HEK293 (cell line): ENCODE data around the gene SS18L1.

Source experiments
- CTCF ChIA-PET: fragments of 350-600 bp; formaldehyde crosslinking; extraction: SDS; loops from one replicate; lab custom pipeline; 2021; ENCODE audit warnings: antibody characterized with exemption; lab: Yijun Ruan, JAX
- POLR2A ChIA-PET: fragments of 300-600 bp; formaldehyde crosslinking; extraction: SDS; loops from one replicate; lab custom pipeline; 2020; ENCODE audit warnings: antibody characterized with exemption, inconsistent platforms; lab: Yijun Ruan, JAX
- H3K27ac ChIP-seq: fragments of 200-500 bp; sonication (Bioruptor generic); 2 replicates; pipeline ENCODE4 v1.5.1; 2014; ENCODE audit warnings: low read depth, low read length, control low read depth, inconsistent platforms; ENCODE audit errors: extremely low read depth
- H3K36me3 ChIP-seq, 2 experiments: fragments of 200-500 bp in 1 of 2; sonication (Bioruptor generic) in 1 of 2; 1 replicate in 1 of 2; 2 replicates in 1 of 2; pipeline ENCODE4 v1.5.1; 2014 to 2017; ENCODE audit warnings: inconsistent platforms in 2 of 2, low read length in 2 of 2; ENCODE audit not compliant: control insufficient read depth in 2 of 2, insufficient read depth in 1 of 2
- H3K4me1 ChIP-seq: fragments of 200-500 bp; sonication (Bioruptor generic); 2 replicates; pipeline ENCODE4 v1.5.1; 2014; ENCODE audit warnings: mild to moderate bottlenecking, low read length, inconsistent platforms; ENCODE audit not compliant: control insufficient read depth, insufficient read depth
- H3K4me3 ChIP-seq: 2 replicates; pipeline ENCODE4 v1.5.1; 2011; ENCODE audit warnings: low read depth, mild to moderate bottlenecking, control low read depth, low read length, moderate library complexity
- H3K9me3 ChIP-seq: fragments of 200-500 bp; sonication (Bioruptor generic); 2 replicates; pipeline ENCODE4 v1.5.1; 2014; ENCODE audit warnings: low read depth, low read length, inconsistent platforms; ENCODE audit not compliant: control insufficient read depth, insufficient read depth
- BCL6B ChIP-seq: fragments of 450-650 bp; formaldehyde crosslinking; IDR thresholded peaks from 2 replicates; pipeline ENCODE4 v1.5.1; 2017; ENCODE audit warnings: missing biosample characterization, missing genetic modification characterization
- GLI2 ChIP-seq: fragments of 450-650 bp; formaldehyde crosslinking; IDR thresholded peaks from 2 replicates; pipeline ENCODE4; 2017; ENCODE audit warnings: missing biosample characterization, missing genetic modification characterization, low read depth, borderline replicate concordance
- INSM2 ChIP-seq: fragments of 450-650 bp; formaldehyde crosslinking; IDR thresholded peaks from 2 replicates; pipeline ENCODE4 v1.5.1; 2016; ENCODE audit warnings: missing biosample characterization, missing genetic modification characterization
- KLF17 ChIP-seq: fragments of 450-650 bp; formaldehyde crosslinking; IDR thresholded peaks from 2 replicates; pipeline ENCODE4 v1.5.1; 2016; ENCODE audit warnings: missing biosample characterization, missing genetic modification characterization
- PRDM1 ChIP-seq: fragments of 450-650 bp; formaldehyde crosslinking; IDR thresholded peaks from 2 replicates; pipeline ENCODE4; 2016; ENCODE audit warnings: missing biosample characterization, missing genetic modification characterization
- YY1 ChIP-seq: fragments of 450-650 bp; formaldehyde crosslinking; IDR thresholded peaks from 2 replicates; pipeline ENCODE4 v1.5.1; 2018; ENCODE audit warnings: missing biosample characterization, missing genetic modification characterization
- ZBTB49 ChIP-seq: fragments of 450-650 bp; formaldehyde crosslinking; IDR thresholded peaks from 2 replicates; pipeline ENCODE4 v1.5.1; 2016; ENCODE audit warnings: missing biosample characterization, missing genetic modification characterization, low read depth
- ZIC2 ChIP-seq: fragments of 450-650 bp; formaldehyde crosslinking; IDR thresholded peaks from 2 replicates; pipeline ENCODE4 v1.5.1; 2016; ENCODE audit warnings: missing biosample characterization, missing genetic modification characterization
- ZNF148 ChIP-seq: fragments of 450-650 bp; formaldehyde crosslinking; IDR thresholded peaks from 2 replicates; pipeline ENCODE4 v1.5.0; 2017; ENCODE audit warnings: missing biosample characterization, missing genetic modification characterization, borderline replicate concordance
- ZNF16 ChIP-seq: fragments of 450-650 bp; formaldehyde crosslinking; IDR thresholded peaks from 2 replicates; pipeline ENCODE4 v1.5.1; 2016; ENCODE audit warnings: low read depth, missing biosample characterization, missing genetic modification characterization
- ZNF202 ChIP-seq: fragments of 450-650 bp; formaldehyde crosslinking; IDR thresholded peaks from 2 replicates; pipeline ENCODE4 v1.5.1; 2016; ENCODE audit warnings: missing biosample characterization, missing genetic modification characterization, borderline replicate concordance
- ZNF302 ChIP-seq: fragments of 450-650 bp; formaldehyde crosslinking; IDR thresholded peaks from 2 replicates; pipeline ENCODE4 v1.5.1; 2016; ENCODE audit warnings: missing biosample characterization, missing genetic modification characterization, low read depth
- ZNF311 ChIP-seq: fragments of 450-650 bp; formaldehyde crosslinking; IDR thresholded peaks from 2 replicates; pipeline ENCODE4 v1.5.1; 2017; ENCODE audit warnings: missing biosample characterization, missing genetic modification characterization, borderline replicate concordance
- ZNF335 ChIP-seq: fragments of 450-650 bp; formaldehyde crosslinking; conservative IDR thresholded peaks from 2 replicates; pipeline ENCODE4 v1.5.1; 2016; ENCODE audit warnings: missing biosample characterization, missing genetic modification characterization
- ZNF560 ChIP-seq: fragments of 450-650 bp; formaldehyde crosslinking; IDR thresholded peaks from 2 replicates; pipeline ENCODE4 v1.5.1; 2017; ENCODE audit warnings: missing biosample characterization, missing genetic modification characterization, borderline replicate concordance
- ZNF600 ChIP-seq: fragments of 450-650 bp; formaldehyde crosslinking; IDR thresholded peaks from 2 replicates; pipeline ENCODE4 v1.5.1; 2016; ENCODE audit warnings: missing biosample characterization, missing genetic modification characterization
- ZNF664 ChIP-seq: fragments of 450-650 bp; formaldehyde crosslinking; IDR thresholded peaks from 2 replicates; pipeline ENCODE4 v1.5.1; 2016; ENCODE audit warnings: missing biosample characterization, missing genetic modification characterization
- ZSCAN5A ChIP-seq: fragments of 450-650 bp; formaldehyde crosslinking; IDR thresholded peaks from 2 replicates; pipeline ENCODE4 v1.5.1; 2016; ENCODE audit warnings: missing biosample characterization, missing genetic modification characterization

SS18L1 gene

GRCh38 chr20:62192635-62193034, 49.1 kb downstream of the SS18L1 start:
- no peak overlapping the region for H3K4me3 ChIP-seq
- TF ChIP-seq ZNF302 (tag by site-specific recombination) (no peak), ZNF148 (tag by site-specific recombination) (no peak), BCL6B (tag by site-specific recombination) (no peak), ZIC2 (tag by site-specific recombination) (no peak), ZNF311 (tag by site-specific recombination) (no peak), ZSCAN5A (tag by site-specific recombination) (no peak), ZNF335 (tag by site-specific recombination) (no peak), GLI2 (tag by site-specific recombination) (no peak)

GRCh38 chr20:62193079-62194025, 49.8 kb downstream of the SS18L1 start:
- Histone ChIP-seq H3K36me3 (peaks cover 24 to 72% of the 10 kb centered on the region in 2 experiments), H3K4me1 (no peaks in the 10 kb centered on the region), H3K27ac (no peak overlapping the region), H3K9me3 (no peaks in the 10 kb centered on the region), H3K4me3 (no peak overlapping the region)
- ChIA-PET POLR2A (no interaction called here), CTCF (interaction anchor here (0.6 kb wide), 1 partner anchor 221 kb away, joined by 3 read pairs; no protein-coding TSS in a partner anchor)
- no peak for TF ChIP-seq YY1
- TF ChIP-seq ZNF664: peak; percentile 86

More at GRCh38 chr20:62192635-62193034, 49.1 kb downstream of the SS18L1 start:
- H3K4me1 ChIP-seq: no peaks in the 10 kb centered on the region
- CTCF ChIA-PET: interaction anchor here (0.7 kb wide), 1 partner anchor 573 kb away, joined by 3 read pairs; no protein-coding TSS in a partner anchor
- no peak overlapping the region for H3K27ac ChIP-seq
- H3K9me3 ChIP-seq: no peaks in the 10 kb centered on the region
- peaks cover 24 to 65% of the 10 kb centered on the region in 2 experiments for H3K36me3 ChIP-seq
- POLR2A ChIA-PET: no interaction called here

- no peak overlapping the region for H3K27ac ChIP-seq
- H3K4me1 ChIP-seq: no peaks in the 10 kb centered on the region
- ChIA-PET POLR2A (no interaction called here), CTCF (interaction anchor here (0.6 kb wide), 2 partner anchors 106 to 125 kb away, joined by 3 to 5 read pairs; no protein-coding TSS in a partner anchor)
- H3K4me3 ChIP-seq: no peak overlapping the region
- peaks cover 15 to 75% of the 10 kb centered on the region in 2 experiments for H3K36me3 ChIP-seq
- no peaks in the 10 kb centered on the region for H3K9me3 ChIP-seq
- no peak for TF ChIP-seq INSM2
- TF ChIP-seq PRDM1 (tag by site-specific recombination): no peak
- TF ChIP-seq ZNF202 (tag by site-specific recombination): no peak
- TF ChIP-seq ZNF16: no peak
- TF ChIP-seq ZBTB49 (tag by site-specific recombination): no peak
- no peak for TF ChIP-seq ZNF600 (tag by site-specific recombination)
- no peak for TF ChIP-seq ZNF560 (tag by site-specific recombination)
- no peak for TF ChIP-seq KLF17 (tag by site-specific recombination)
Observed at GRCh38 chr20:62195075-62195405, 51.5 kb downstream of the SS18L1 start.
